OCI-M1 (cell line): ENCODE measurements around the gene IVNS1ABP.
A peak's percentile ranks its signal among the peaks of the same experiment; 100 is the strongest.

Experiments
- DNase-seq: peaks from one replicate; lab custom pipeline; 2025; lab: John Stamatoyannopoulos, UW

Gene IVNS1ABP

DNA sequence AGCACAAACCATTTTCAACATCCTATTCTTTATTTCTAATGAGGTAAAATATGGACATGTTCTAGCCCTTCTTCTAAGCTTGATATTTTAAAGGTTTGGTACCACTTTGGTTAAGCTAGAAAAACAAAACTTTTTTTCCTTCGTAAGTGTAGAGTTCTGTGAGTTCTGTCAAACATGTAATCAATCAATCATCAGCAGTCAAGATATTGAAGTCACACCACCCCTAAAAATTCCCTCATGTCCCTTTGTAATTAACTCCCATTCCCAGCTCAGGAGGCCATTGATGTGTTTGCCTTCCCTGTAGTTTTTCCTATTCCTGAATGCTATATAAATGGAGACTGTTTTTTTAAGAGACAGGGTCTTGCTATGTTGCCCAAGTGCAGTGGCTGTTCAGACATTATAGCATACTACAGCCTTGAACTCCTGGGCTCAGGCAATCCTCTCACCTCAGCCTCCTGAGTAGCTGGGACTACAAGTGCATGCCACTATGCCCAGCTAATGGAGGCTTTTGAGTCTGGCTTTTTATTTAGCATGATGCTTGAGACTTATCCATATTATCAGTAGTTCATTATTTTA, 23.0 kb downstream of the IVNS1ABP start:
- no peak for DNase-seq

DNA sequence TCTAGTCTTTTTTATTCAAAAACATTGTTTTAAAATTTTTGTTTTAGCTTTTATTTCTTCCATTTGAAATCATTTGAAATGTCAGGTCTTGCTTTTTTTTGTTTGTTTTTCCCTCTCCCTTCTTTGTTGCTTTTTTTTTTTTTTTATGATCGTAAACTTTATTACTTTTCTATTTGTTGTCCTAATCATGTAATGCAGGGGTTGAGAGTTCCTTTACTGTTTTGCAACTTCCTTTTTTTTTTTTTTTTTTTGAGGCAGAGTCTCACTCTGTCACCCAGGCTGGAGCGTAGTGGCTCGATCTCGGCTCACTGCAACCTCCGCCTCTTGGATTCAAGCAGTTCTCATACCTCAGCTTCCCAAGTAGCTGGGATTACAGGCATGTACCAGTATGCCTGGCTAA, 24.8 kb downstream of the IVNS1ABP start:
- DNase-seq: peak; percentile 88

DNA sequence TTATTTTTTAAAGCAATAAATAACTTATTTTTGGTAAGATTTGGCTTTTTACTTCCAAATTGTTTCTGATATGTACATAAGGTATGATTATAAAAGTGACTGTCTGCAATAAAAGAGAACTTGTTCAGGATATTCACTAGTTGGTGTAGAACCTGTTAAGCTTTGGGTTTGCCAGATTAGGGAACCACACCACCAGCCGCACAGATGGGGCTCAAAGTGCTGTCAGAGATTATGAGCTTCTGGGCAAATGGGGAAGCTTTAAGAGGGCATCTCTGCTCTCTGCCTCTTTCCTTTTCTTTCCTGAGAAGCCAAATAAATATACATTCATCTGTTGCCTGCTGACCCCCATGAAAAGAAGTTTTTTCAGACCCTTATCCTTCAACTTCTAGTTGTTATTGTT, 25.4 kb downstream of the IVNS1ABP start:
- peak; percentile 95 for DNase-seq

DNA sequence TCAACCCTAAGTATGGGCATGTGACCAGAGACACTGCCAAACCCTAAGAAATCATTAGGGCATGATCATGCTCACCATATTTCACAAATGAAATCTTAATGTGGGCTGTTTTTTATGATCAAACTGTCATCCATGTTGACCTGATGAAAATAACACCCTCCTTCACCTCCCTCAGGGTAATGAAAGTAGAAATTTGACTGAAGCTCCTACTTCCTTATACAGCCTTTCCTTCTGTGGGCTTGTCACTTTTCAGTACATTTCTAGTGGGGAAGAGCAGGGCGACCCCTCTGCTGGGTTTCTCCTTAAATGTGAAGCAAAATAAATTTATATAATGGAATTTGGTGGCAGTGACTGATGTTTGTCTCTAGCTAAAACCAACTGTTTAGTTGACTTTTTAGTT, 25.9 kb downstream of the IVNS1ABP start:
- DNase-seq: peak; percentile 81

DNA sequence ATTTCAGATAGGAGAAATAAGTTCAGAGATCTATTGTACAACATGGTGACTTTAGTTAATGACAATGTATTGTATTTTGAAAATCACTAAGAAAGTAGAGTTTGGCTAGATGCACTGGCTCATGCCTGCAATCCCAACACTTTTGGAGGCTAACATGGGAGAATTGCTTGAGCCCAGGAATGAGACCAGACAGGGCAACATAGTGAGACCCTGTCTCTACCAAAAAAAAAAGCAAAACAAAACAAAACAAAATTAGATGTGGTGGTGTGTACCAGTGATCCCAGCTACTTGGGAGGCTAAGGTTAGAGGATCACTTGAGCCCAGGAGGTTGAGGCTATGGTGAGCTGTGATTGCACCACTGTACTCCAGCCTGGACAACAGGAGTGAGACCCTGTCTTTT, 27.2 kb downstream of the IVNS1ABP start:
- no peak for DNase-seq

DNA sequence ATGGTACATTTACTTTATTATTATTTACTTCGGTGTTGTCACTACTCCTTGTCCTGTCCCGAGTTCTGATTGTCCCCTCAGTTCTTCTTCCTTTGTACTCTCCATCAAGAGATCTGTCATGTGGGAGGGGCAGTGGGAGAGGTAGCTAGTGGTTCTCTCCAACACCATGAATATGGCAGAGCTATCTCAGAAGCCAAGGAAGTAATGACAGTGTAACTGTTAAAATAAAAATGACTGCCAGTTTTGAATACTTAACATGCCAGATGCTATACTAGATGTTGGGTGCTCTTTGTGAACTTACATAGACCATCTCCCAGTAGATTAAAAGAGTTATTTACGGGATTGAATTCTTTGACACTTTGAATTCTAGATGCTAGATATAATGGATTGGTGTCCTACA, 28.6 kb downstream of the IVNS1ABP start:
- peak; percentile 58 for DNase-seq

DNA sequence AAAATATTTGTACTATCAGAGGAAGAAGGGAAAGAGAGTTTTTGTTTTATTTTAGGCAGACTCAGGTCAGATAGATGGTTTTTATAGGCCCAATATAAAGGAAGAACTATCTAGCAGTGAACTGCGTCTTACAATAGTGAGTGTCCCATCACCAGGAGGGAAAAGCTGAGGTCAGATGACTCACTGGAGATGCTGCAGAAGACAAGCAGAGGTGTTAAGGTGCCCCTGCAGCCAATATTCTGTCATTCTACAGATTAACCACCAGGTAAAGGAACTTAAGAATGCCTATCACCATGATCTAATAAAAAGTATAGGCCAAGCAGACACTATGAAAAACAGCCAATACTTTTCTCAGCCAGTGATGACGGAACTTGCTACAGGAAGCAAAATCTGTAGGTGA, 29.6 kb downstream of the IVNS1ABP start:
- no peak for DNase-seq

DNA sequence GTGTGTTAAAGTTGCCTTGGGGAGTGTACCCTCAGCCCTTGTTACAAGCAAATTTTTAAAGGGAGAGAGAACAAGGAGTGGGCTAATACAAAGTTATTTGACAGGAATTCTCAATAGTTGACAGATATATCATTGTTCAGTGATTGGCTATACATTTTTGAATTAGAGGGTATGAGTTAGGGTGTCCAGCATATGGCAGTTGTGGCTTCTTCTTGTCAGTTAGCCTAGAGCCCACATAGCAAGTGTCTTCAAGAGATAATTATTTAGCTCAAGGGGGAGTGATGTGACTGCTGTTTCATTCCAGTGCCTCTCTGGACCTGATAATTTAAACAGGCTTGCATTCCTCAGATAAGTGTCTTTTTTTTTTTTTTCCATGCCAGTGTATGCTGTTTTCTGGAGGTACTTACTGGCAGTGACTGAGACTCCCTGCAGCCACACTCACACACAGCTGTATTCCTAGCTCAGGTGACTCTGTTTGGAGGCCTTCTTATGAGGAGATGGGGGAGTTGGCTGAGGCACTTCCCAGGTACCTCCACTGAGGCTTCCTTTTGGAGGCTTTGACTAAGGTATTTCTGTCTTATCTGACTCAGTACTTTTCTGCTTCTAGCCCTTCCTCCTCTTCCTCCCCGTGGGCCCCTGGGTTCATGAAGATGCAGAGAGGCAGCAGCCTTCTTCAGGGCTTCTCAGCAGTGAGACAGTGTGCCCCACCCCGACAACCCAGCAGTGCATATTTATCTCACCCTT, 32.3 kb downstream of the IVNS1ABP start:
- DNase-seq: peak; percentile 99

DNA sequence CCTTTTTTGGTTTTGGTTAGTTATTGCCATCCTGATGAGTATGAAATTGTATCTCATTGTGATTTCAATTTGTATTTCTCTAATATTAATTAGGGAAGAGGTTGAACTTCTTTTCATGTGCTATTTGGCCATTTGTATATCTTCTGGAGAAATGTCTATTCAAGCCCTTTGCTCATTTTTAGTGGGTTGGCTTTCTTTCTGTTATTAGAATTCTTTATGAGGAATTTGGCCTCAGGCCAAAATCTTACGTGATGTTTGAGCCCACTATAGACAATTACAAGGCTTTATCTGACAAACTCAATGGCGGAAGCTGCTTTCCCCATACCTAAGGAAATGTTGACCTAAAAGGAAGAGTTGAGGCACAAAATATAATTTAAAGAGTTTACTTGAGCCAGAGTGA, 32.9 kb downstream of the IVNS1ABP start:
- DNase-seq: peak; percentile 93

DNA sequence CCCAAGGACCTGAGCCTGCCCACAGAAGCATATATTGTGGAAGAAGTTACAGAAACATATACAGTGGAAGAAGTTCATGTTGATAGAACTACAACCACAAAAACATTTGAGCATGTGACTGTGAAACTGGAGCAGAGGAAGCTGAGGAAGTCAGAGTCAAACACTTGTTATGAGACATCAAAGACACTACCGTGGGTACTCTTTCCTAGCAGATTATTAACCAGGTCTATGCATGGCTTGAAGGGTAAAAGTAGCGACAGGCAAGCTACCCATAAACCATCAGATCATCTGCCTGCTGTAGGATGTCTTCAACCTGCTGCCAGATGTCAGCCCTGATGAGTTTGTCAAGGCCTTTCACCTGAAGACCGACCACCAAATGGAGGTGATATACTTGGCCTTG, 35.8 kb downstream of the IVNS1ABP start:
- DNase-seq: peak; percentile 38

DNA sequence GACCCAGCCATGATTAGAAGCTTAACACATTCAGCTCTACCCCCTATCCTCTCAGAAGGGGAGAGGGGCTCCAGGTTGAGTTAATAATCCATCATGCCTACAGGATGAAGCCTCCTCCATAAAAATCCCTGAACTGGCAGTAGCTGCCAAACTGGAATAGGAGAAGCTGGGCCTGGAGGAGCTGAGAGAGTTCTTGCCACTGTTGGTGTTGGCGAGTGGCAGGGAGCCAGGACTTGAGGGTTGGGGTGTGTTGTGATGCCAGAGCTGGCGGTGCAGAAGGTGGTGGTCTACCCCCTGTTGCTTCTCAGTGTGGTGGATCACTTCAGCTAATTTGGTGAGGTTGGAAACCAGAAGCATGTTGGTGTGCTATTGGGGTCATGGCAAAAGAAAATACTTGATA, 36.5 kb downstream of the IVNS1ABP start:
- DNase-seq: no peak

DNA sequence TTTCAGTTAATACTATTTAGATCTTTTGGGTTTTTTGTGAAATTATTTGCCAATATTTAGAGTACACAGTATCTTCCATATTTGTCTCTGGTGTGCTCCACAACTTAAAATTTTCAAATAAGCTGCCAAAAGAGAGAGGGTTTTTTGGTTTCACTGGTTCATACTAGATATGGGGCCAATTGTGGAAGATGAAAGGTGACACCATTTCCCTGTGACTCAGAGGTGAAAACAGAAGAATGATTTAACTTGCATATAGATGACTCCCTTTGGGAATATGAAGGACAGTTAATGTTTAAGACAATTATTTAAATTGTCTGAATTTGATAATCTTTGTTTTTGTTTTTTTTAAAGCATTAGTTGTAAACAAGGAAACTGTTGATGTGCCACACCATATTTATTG, 37.5 kb downstream of the IVNS1ABP start:
- peak; percentile 50 for DNase-seq

DNA sequence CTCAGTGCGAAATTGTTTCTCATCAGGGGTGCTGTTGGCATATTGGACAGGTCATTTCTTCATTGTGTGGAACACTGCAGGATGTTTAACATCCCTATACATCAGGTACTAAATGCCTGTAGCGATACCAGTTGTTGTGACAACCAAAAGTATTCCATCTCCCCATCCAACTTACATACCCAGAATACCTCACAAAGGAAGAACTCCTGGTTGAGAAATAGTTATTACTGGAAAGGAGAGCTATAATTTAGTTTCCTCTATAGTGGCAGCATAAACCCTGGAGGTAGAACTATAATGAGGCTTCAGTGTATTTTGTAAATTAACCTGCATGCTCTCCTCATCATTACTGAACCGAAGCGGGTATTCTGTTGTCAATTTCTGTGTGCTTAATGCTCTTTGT, 45.1 kb downstream of the IVNS1ABP start:
- DNase-seq: no peak

DNA sequence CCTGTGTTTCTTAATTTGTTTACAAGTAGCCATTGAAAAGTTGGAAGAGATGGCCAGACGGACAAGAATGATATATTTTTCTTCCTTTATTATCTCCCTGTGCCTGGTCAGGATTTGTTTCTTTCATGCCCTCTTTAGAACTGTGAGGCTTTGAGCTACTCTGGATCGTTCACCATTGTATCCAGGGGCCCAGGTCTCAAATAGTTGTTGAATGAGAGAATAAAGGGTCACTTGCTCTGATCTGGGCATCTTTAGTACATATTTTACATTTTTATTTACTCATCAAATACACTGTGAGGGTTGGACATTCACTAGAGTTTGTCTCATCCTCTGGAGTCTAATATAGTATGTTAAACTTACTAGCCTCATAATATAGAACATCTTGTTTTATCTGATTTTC, 48.7 kb downstream of the IVNS1ABP start:
- DNase-seq: no peak

DNA sequence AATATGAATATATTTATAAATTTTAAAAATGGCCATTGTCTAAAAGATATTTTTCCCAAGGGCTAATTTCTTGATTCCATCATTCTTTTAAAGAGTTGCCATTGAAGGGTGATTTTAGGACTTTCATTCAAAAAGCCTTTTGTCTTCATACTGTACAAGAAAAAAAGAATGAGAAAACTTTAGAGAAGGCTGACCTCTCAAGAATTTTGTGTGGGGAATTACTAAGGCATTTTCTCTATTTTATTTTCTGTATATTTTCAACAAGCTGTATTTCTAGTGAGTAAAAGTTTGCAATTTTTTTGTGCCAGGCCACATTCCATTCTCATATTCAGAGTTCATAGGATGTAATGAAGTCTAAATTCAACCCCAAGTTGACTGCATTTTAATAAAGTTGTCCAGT, 49.3 kb downstream of the IVNS1ABP start:
- DNase-seq: no peak

DNA sequence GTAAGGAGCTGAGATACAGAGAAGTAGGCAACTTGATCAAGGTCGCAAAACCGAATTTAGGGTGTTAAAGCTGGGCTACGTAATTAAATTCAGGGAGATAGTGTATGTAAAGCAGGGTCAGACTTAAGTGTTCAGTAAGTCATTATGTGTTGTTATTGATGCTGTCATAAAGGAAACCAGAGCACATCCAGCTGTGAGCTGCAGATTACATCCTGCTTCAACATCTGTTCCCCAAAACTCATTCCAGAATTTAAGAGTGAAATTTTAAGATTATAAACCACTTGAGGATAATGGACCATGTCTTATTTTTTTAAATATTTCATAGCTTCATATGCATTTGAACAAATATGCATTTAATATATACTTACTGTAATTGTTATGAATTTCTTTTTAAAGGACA, 49.7 kb downstream of the IVNS1ABP start:
- peak; percentile 36 for DNase-seq

DNA sequence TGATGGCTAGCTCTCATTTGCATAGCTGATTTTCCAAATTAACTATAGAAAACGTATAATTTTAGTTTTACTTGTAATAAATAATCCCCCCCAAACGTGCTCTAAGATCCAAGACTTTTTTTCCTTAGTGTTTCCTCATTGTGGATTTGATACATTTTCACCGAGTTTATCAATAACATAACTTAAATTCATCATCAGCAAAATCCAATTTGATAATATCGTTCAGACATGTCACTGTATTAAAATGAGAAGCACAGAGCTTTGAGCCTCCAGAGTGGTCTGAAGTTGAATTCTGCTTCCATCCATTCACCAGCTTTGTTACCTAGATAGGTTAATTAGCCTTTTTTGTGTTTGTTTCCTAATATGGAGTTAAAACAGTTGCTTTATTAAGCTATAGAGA, 51.7 kb downstream of the IVNS1ABP start:
- no peak for DNase-seq

DNA sequence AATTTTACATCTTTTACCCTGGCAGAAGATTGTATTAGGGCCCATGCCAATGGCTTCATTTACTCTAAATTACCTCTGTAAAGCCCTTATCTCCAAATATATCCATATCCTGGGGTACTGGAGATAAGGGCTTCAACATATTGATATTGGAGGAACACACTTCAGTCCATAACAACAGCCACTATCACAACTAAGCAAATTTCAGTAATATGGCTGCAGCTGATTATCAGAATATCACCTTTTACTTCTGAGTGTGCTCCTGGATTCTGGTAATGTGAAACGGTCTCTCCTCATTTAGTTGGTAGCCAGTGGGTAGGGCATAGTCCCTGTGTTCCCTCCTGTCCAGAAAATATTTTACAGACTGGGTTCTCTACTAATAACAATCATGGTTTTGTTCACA, 53.3 kb downstream of the IVNS1ABP start:
- no peak for DNase-seq

DNA sequence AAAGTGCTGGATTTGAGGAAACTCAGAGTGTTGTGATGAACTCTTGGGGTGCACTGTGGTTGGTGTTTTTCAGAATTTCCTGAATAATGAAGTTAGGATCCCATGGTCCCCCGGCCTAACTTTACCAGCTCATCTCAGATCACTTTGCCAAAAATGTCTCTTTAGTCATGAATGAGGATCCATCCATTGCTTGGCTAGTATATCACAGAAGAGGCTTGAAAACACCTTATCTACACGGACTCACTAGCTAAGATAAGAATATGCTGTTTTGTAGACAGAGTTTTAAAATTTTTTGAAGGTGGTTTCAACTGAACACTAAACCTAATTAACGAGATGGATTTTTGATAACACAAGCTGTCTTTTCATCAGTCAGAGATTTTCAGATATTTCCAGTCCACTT, 53.8 kb downstream of the IVNS1ABP start:
- no peak for DNase-seq

DNA sequence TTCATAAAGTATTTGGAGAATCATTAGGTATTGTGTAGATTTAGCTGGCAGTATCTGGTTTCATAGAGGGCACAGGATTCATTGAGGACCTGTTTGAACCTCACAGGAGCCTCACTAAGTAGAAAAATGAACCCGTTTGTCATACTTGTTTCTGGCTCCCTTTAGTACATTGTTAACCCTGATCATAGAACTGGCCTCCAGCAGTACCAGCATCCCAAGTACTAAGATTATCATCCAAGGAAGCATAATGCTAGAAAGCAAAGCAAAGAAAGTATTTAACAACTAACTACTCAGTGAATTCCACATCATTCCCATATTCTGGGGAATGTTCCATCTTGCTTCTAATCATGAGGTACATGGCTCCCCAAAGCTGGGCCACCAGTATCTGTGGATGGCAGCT, 54.9 kb downstream of the IVNS1ABP start:
- no peak for DNase-seq

DNA sequence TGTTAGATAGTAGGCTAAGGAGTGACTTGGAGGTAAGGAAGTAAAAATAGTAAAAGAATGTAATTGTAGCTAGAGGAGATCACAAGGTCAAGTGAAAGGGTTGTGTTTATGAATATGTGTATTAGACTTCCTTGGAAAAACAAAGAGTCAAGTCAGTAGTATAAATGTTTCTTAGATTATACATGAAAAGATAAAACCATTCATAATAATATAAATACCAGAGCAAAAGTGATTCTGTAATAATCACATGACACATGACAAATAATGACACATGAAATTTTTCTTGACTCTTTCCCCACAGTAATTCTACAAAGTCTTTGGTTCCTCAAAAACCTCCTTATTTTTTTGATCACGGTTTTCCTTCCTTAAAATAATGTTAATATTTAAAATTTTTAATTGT, 56.4 kb downstream of the IVNS1ABP start:
- DNase-seq: no peak

DNA sequence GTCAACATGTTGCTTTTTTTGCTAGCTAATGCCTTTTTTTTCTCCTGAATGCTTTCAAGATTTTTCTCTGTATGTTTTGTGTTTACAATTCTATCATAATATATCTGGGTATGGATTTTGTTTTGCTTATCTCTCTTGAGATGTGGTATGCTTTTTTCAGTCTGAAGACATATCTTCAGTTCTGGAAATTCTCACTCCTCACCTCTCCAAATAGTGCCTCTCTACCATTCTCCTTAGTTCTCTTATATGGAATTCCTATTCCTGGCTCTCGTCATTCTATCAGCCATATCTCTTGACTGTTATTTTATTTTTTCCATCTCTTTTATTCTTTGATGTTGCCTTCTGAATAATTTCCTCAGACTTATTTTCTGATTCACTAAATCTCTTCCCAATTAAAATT, 58.4 kb downstream of the IVNS1ABP start:
- DNase-seq: no peak

DNA sequence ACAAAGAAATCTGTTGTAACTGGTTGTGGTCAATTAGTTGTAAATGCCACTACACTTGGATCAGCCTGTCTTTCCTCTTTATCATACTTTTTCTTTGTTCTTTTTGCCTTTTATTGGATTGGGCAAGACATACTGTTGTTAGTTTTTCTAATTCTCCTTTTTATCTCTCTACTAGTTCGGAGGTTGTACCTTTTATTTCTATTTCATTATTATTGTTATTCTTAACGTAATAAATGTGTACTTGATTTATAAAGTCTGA, 59.2 kb downstream of the IVNS1ABP start:
- DNase-seq: no peak
